HepG2 (cell line): ENCODE results near the gene VDAC1. TPM values are rescaled to one million over a fixed set of nuclear protein-coding genes. Genes with fewer than 3 reads are reported as not detected.
A peak's percentile ranks its signal among the peaks of the same experiment; 100 is the strongest.

Experiments used
- ARID4A ChIP-seq: sonication (generic); formaldehyde crosslinking; IDR thresholded peaks from 2 replicates; pipeline ENCODE4 v1.5.0; 2020; ENCODE audit warnings: mild to moderate bottlenecking, missing genetic modification reagents, borderline replicate concordance
- ERF ChIP-seq: IDR thresholded peaks from 2 replicates; pipeline ENCODE4 v1.6.1; 2018; ENCODE audit warnings: missing biosample characterization, missing genetic modification reagents
- FOXA3 ChIP-seq: IDR thresholded peaks from 2 replicates; pipeline ENCODE4 v1.6.1; 2016; ENCODE audit warnings: missing genetic modification reagents, missing compliant biosample characterization
- FOXJ3 ChIP-seq: sonication (generic); formaldehyde crosslinking; IDR thresholded peaks from 2 replicates; pipeline ENCODE4 v1.4.0; 2020; ENCODE audit warnings: missing genetic modification reagents, mild to moderate bottlenecking, borderline replicate concordance
- KLF15 ChIP-seq: sonication (generic); formaldehyde crosslinking; IDR thresholded peaks from 2 replicates; pipeline ENCODE4 v1.8.1; 2023; ENCODE audit warnings: borderline replicate concordance, mild to moderate bottlenecking, inconsistent platforms, missing genetic modification reagents, mixed read lengths
- LBX2 ChIP-seq: sonication (generic); formaldehyde crosslinking; IDR thresholded peaks from 2 replicates; pipeline ENCODE4 v1.5.0; 2020; ENCODE audit warnings: missing genetic modification reagents, mild to moderate bottlenecking, borderline replicate concordance
- MTERF4 ChIP-seq: sonication (generic); formaldehyde crosslinking; IDR thresholded peaks from 2 replicates; pipeline ENCODE4 v1.8.0; 2023; ENCODE audit warnings: mild to moderate bottlenecking, missing genetic modification reagents
- MXI1 ChIP-seq: IDR thresholded peaks from 3 replicates; pipeline ENCODE4 v1.6.1; 2012; ENCODE audit warnings: low read depth, low read length, inconsistent platforms, borderline replicate concordance
- REL ChIP-seq: sonication (generic); formaldehyde crosslinking; conservative IDR thresholded peaks from 2 replicates; pipeline ENCODE4 v1.8.0; 2022; ENCODE audit warnings: mild to moderate bottlenecking, missing genetic modification reagents, moderate library complexity
- SNAPC2 ChIP-seq: sonication (generic); formaldehyde crosslinking; IDR thresholded peaks from 2 replicates; pipeline ENCODE4 v1.8.1; 2022; ENCODE audit warnings: mild to moderate bottlenecking, missing genetic modification reagents
- SOX5 ChIP-seq: IDR thresholded peaks from 2 replicates; pipeline ENCODE4 v1.6.1; 2016; ENCODE audit warnings: borderline replicate concordance
- U2AF2 ChIP-seq: fragments of 200-400 bp; formaldehyde crosslinking; IDR thresholded peaks from 2 replicates; pipeline ENCODE4 v1.6.1; 2017; ENCODE audit warnings: low read depth, mild to moderate bottlenecking, low read length
- YY1 ChIP-seq: IDR thresholded peaks from 2 replicates; pipeline ENCODE4 v1.6.1; 2011; ENCODE audit warnings: low read length, low read depth, moderate library complexity, mild to moderate bottlenecking; ENCODE audit not compliant: insufficient read depth, insufficient replicate concordance
- ZFX ChIP-seq: sonication (generic); formaldehyde crosslinking; IDR thresholded peaks from 2 replicates; pipeline ENCODE4 v1.4.0; 2020; ENCODE audit warnings: mild to moderate bottlenecking, low read depth, missing genetic modification reagents, moderate library complexity
- ZNF17 ChIP-seq: sonication (generic); formaldehyde crosslinking; IDR thresholded peaks from 2 replicates; pipeline ENCODE4 v1.5.0; 2020; ENCODE audit warnings: mild to moderate bottlenecking, missing genetic modification reagents
- ZNF432 ChIP-seq: sonication (generic); formaldehyde crosslinking; IDR thresholded peaks from 2 replicates; pipeline ENCODE4 v1.5.0; 2020; ENCODE audit warnings: missing genetic modification reagents, mild to moderate bottlenecking, borderline replicate concordance
- ZNF609 ChIP-seq: sonication (generic); formaldehyde crosslinking; IDR thresholded peaks from 2 replicates; pipeline ENCODE4 v1.4.0; 2020; ENCODE audit warnings: mild to moderate bottlenecking, missing genetic modification reagents, borderline replicate concordance
- ZNF850 ChIP-seq: sonication (generic); formaldehyde crosslinking; conservative IDR thresholded peaks from 2 replicates; pipeline ENCODE4 v1.9.0; 2021; ENCODE audit warnings: mild to moderate bottlenecking, missing genetic modification reagents
- polyA plus RNA-seq, 8 experiments: library from polyadenylated mRNA; depleted of rRNA in 3 of 8; stranded (reverse) in 7 of 8; unstranded in 1 of 8; fragments of >200 nt; fragmentation: Illumina TruSeq in 4 of 8; extraction: Trizol in 4 of 8; gene quantifications; 2 replicates each; pipeline versions ENCODE4 v1.2.1 to v1.2.3, GENCODE V29; 2011 to 2016; ENCODE audit warnings: low read depth in 4 of 8, missing spikeins in 1 of 8, mixed read lengths in 1 of 8; ENCODE audit not compliant: insufficient read depth in 1 of 8
- total RNA-seq, 5 experiments: library from RNA; depleted of rRNA; stranded (reverse); fragments of >200 nt; fragmentation: Illumina TruSeq; extraction: Trizol; gene quantifications; 2 replicates each; pipeline ENCODE4 v1.2.3, GENCODE V29; 2016; ENCODE audit warnings: low read depth in 1 of 5

The VDAC1 gene
- total and polyA plus RNA-seq, 2 of the 13 experiments (the other 11 are each of a cell fraction or from before 2014, with no cell fraction given): 112 to 380 TPM

- no peak for TF ChIP-seq U2AF2
- TF ChIP-seq KLF15: no peak
- TF ChIP-seq YY1: no peak
- TF ChIP-seq ZNF850 (CRISPR knock-in tag): no peak
- no peak for TF ChIP-seq REL (CRISPR knock-in tag)
- 0 out of 2 replicates have a peak, but pooled peaks have one; percentile 18 for TF ChIP-seq ZFX (CRISPR knock-in tag)
- TF ChIP-seq FOXJ3 (CRISPR knock-in tag): 0 out of 2 replicates have a peak, but pooled peaks have one; percentile 21
- no peak for TF ChIP-seq MTERF4 (CRISPR knock-in tag)
- no peak for TF ChIP-seq ZNF432 (CRISPR knock-in tag)
- peak; percentile 89 for TF ChIP-seq SOX5 (CRISPR knock-in tag)
- 0 out of 2 replicates have a peak, but pooled peaks have one; percentile 37 for TF ChIP-seq SNAPC2 (CRISPR knock-in tag)
- TF ChIP-seq ERF: 0 out of 2 replicates have a peak, but pooled peaks have one; percentile 34
- no peak for TF ChIP-seq LBX2 (CRISPR knock-in tag)
- no peak for TF ChIP-seq ZNF17 (CRISPR knock-in tag)
- 0 out of 2 replicates have a peak, but pooled peaks have one; percentile 31 for TF ChIP-seq ZNF609 (CRISPR knock-in tag)
- no peak for TF ChIP-seq MXI1
- peak; percentile 4; the same call in 1 of the 2 replicates for TF ChIP-seq FOXA3 (CRISPR knock-in tag)
- TF ChIP-seq ARID4A (CRISPR knock-in tag): peak; percentile 15; the same call in 1 of the 2 replicates
Observed at GRCh38 chr5:134000696-134001453, 3.9 kb downstream of the VDAC1 start (continued).
